Measurements from ENCODE around the gene FDPS.
A peak's percentile ranks its signal among the peaks of the same experiment; 100 is the strongest.
"Not testable (repeated sequence)": the region's sequence is repeated elsewhere in the genome, so short reads cannot be mapped to it uniquely, and the experiment has no call there.

FDPS gene

DNA sequence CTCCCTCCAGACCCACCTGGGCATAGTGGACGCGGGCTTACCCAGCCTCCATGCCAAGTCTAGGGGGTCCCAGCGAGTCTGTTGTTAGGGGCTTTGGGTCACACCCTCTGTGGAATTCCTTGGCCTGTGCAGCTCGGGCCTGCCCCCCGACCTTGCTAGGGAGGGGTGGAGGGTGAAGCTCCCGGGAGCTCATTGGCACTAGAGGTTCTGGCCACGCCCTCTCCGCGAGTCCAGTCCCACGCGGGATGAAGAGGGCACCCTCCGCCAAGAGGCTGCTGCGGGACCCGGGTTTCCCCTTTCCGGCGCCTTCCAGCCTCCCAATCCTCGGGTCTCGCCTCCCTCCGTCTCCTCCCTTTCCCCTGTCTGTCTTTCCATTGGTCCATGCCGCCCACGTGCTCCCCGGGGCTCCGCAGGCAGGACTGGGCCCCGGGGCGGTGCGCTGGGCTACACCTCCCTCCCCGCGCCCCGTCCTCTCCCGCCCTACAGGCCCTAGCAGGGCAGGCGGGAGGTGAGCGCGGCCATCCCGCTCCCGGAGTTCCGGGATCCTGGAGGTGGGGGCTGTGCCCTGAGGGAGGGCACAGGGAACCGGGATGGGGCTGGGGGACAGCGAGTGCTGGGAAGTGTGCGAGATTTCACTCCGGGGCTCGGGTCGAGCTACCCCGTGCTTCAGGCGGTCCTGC, 15.5 kb downstream of the FDPS start:
- Histone ChIP-seq H3K27ac (peak overlapping the region; percentile 98 to 99), H3K4me3 (peak overlapping the region; percentile 87)
- TF ChIP-seq, protein P1, sequence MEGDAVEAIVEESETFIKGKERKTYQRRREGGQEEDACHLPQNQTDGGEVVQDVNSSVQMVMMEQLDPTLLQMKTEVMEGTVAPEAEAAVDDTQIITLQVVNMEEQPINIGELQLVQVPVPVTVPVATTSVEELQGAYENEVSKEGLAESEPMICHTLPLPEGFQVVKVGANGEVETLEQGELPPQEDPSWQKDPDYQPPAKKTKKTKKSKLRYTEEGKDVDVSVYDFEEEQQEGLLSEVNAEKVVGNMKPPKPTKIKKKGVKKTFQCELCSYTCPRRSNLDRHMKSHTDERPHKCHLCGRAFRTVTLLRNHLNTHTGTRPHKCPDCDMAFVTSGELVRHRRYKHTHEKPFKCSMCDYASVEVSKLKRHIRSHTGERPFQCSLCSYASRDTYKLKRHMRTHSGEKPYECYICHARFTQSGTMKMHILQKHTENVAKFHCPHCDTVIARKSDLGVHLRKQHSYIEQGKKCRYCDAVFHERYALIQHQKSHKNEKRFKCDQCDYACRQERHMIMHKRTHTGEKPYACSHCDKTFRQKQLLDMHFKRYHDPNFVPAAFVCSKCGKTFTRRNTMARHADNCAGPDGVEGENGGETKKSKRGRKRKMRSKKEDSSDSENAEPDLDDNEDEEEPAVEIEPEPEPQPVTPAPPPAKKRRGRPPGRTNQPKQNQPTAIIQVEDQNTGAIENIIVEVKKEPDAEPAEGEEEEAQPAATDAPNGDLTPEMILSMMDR (IDR thresholded peaks at IDR 0.05), result no peak
- peak; percentile 98 for DNase-seq (ENCODE audit: low spot score)

DNA sequence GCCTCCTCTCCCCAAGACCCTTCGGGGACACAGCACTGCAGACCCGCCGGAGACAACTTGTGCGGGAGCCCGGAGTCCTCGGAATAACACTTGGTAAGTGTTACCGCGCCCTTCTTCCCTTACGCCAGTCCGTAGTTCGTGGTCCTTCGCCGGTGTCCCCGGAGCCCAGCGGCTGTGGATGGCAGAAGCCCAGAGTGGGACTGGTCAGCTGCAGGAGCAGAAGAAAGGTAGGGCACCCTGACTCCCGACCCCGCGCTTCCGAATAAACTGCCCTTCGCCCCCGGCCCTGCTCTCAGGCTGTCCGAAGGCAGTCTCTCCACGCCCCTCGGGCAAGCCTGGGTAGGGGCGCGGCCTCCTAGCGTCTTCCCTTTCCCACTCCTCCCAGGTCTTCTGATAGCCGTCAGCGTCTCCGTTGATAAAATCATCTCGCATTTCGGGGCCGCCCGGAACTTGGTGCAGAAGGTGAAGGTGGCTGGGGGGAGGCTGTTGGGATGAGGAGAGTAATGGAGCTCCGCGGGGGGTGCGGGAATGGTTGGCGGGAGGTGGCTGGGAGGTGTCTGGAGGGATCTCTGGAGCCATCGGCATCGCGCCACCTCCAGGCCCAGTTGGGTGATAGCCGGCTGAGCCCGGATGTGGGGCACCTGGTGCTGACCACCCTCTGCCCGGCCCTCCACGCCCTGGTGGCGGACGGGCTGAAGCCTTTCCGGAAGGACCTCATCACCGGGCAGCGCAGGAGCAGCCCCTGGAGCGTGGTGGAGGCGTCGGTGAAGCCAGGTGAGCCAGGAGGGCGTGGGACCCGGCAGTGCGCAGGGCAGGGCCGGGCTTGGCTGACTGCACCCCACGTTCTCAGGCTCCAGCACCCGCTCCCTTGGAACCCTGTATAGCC, 16.3 kb downstream of the FDPS start:
- Histone ChIP-seq H3K27ac (peak overlapping the region; percentile 98 to 99), H3K4me3 (peak overlapping the region; percentile 87)
- TF ChIP-seq, protein P1 (IDR thresholded peaks at IDR 0.05), result no peak
- peak; percentile 83 for DNase-seq (ENCODE audit: low spot score)

DNA sequence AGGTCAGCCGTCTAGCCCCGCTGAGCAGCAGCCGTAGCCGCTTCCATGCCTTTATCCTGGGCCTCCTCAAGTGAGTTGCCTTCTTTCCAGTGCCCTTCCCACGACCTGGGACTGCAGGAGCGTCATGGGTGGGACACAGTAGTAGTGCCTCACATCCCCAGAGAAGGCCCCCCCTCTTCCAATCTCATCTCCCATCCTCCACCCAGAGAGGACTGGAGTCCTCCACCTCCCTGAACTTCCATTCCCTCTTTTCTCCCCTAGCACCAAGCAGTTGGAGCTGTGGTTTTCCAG, 16.9 kb downstream of the FDPS start:
- TF ChIP-seq, protein P1 (IDR thresholded peaks at IDR 0.05), result no peak
- peak overlapping the region in 1 of 2 donors; percentile 98 for H3K27ac ChIP-seq
- H3K4me3 ChIP-seq, result peak overlapping the region; percentile 87
- no peak for DNase-seq (ENCODE audit: low spot score)

DNA sequence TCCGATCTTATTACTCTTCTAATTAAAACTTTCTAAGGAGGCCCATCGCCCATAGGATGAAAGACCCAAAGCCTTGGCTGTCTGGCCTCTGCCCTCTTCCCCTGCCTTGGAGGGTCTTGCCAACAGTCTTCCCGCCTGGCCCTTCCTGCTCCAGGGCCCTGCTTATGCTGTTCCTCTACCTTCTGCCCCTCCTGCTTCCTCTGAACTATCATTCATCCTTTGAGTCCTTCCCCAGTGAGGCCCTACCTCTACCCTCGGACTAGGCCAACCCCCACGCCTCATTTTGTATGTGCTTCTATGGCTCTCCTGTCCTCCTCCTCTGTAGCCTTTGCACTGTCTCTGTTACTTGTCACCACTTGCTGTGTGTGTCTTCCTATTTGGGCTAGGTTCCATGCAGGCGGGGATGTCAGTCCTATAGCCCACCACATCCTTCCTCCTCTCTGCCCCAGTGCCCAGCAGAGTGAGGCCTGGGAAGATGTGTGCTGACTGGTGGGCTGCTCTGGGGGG, 17.4 kb downstream of the FDPS start:
- DNase-seq (ENCODE audit: low spot score), result no peak
- TF ChIP-seq, protein P1 (IDR thresholded peaks at IDR 0.05), result no peak
- no peak overlapping the region for H3K4me3 ChIP-seq
- H3K27ac ChIP-seq, result no peak overlapping the region

DNA sequence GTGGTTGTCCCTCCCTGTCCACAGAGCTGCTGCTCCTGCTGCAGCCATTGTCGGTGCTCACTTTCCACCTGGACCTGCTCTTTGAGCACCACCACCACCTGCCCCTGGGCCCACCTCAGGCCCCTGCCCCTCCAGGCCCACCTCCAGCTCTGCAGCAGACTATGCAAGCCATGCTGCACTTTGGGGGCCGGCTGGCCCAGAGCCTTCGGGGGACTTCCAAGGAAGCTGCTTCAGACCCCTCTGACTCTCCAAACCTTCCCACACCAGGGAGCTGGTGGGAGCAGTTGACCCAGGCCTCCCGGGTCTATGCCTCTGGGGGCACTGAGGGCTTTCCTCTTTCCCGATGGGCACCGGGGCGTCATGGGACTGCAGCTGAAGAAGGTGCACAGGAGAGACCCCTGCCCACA, 18.0 kb downstream of the FDPS start:
- H3K4me3 ChIP-seq, result no peak overlapping the region
- DNase-seq (ENCODE audit: low spot score), result no peak
- no peak overlapping the region for H3K27ac ChIP-seq
- TF ChIP-seq, protein P1 (IDR thresholded peaks at IDR 0.05), result no peak

DNA sequence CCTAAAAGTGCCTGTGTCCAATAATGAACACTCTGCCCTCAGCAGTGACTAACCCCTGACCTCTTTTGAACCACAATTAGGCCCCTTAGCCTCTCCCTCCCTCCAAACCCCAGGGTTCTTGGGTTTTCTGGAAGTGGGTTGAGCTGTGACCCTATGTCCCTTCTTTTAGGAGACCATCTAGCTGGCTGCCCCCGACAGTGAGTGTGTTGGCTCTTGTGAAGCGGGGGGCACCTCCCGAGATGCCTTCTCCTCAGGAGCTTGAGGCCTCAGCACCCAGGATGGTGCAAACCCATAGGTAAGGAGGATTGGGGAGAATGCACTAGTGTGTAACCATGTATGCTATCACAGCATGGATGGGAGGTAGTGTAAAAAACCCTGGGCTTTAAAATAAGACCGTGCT, 19.3 kb downstream of the FDPS start:
- TF ChIP-seq, protein P1 (IDR thresholded peaks at IDR 0.05), result no peak
- H3K27ac ChIP-seq, result no peak overlapping the region
- no peak overlapping the region for H3K4me3 ChIP-seq
- no peak for DNase-seq (ENCODE audit: low spot score)

DNA sequence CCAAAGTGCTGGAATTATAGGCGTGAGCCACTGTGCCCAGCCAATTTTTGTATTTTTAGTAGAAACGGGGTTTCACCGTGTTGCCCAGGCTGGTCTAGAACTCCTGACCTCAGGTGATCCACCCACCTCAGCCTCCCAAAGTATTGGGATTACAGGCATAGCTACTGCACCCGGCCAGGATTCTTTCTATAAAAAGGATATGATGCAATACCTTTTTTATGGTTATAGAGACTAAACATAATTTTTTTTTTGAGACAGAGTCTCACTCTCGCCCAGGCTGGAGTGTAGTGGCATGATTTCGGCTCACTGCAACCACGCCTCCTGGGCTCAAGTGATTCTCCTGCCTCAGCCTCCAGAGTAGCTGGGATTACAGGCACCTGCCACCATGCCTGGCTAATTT, 20.2 kb downstream of the FDPS start:
- not testable (repeated sequence) for H3K4me3 ChIP-seq; DNase-seq (ENCODE audit: low spot score); H3K27ac ChIP-seq

All from coronary artery (tissue), 2 donors.